ENCODE data around the gene ADGRG3.

ADGRG3 gene

DNA sequence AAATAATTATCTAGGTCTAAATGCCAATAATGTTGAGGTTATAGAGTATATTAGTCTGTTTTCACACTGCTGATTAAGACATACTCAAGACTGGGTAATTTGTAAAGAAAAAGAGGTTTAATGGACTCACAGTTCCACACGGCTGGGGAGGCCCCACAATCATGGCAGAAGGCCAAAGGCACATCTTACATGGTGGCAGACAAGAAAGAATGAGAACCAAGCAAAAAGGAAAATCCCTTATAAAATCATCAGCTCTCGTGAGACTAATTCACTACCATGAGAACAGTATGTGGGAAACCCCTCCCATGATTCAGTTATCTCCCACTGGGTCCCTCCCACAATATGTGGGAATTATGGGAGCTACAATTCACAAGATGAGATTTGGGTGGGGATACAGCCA is 64.6 kb downstream of the ADGRG3 start:
- DNase-seq (ENCODE audit: low read depth, low spot score) = no peak
- Histone ChIP-seq H3K9me3 (ENCODE audit: control insufficient read depth, insufficient read depth, low read length) (no peaks in the 10 kb centered on the region), H3K4me1 (ENCODE audit: control insufficient read depth, insufficient read depth, low read length) (0 out of 2 replicates have a peak, but pooled peaks cover 1% of the 10 kb centered on the region), H3K27me3 (ENCODE audit: control insufficient read depth, insufficient read depth, low read length) (no peaks in the 10 kb centered on the region), H3K27ac (ENCODE audit: low read length) (no peak overlapping the region), H3K4me3 (ENCODE audit: low read length) (no peak overlapping the region), H3K36me3 (ENCODE audit: control insufficient read depth, insufficient read depth, low read length) (peaks cover 2% of the 10 kb centered on the region; the same call in 1 of the 2 replicates)
- WGBS (ENCODE audit: insufficient coverage, insufficient read length) = no CpG with 5 or more reads among the region's 2 CpGs

DNA sequence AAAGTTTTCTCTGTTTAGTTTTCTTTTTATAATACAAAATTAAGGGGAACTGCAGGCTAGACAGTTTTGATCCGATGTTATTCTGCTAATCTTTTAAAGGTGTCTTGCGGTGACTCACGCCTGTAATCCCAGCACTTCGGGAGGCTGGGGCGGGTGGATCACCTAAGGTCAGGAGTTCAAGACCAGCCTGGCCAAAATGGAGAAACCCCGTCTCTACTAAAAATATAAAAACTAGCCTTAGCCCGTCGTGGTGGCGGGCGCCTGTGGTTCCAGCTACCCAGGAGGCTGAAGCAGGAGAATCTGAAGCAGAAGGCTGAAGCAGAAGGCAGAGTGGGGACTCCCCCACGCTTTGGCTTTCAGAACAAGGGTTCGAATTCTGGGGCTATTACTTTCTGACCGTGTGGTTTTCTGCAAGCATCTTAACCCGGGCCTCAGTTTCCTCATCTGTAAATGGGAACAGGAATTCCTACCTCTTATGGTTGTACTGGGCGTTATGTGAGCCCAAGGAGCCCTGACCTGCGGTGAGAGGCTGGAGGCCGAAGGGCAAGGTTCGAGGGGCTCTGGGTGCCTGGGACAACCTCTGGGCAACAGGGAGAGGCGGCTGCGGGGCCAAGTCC is 66.3 kb downstream of the ADGRG3 start:
- no peak for DNase-seq (ENCODE audit: low read depth, low spot score)
- no peaks in the 10 kb centered on the region for H3K9me3 ChIP-seq (ENCODE audit: control insufficient read depth, insufficient read depth, low read length)
- no peaks in the 10 kb centered on the region for H3K27me3 ChIP-seq (ENCODE audit: control insufficient read depth, insufficient read depth, low read length)
- peak overlapping the region; percentile 83 for H3K4me3 ChIP-seq (ENCODE audit: low read length)
- no peak overlapping the region for H3K27ac ChIP-seq (ENCODE audit: low read length)
- H3K36me3 ChIP-seq (ENCODE audit: control insufficient read depth, insufficient read depth, low read length) = peaks cover 2% of the 10 kb centered on the region; the same call in 1 of the 2 replicates
- WGBS (ENCODE audit: insufficient coverage, insufficient read length) = no CpG with 5 or more reads among the region's 20 CpGs
- 0 out of 2 replicates have a peak, but pooled peaks cover 1% of the 10 kb centered on the region for H3K4me1 ChIP-seq (ENCODE audit: control insufficient read depth, insufficient read depth, low read length)

GRCh38 chr16:57734925-57735754 is 67.0 kb downstream of the ADGRG3 start:
- Histone ChIP-seq H3K27ac (ENCODE audit: low read length) (no peak overlapping the region), H3K4me3 (ENCODE audit: low read length) (peak overlapping the region; percentile 83), H3K36me3 (ENCODE audit: control insufficient read depth, insufficient read depth, low read length) (peaks cover 2% of the 10 kb centered on the region; the same call in 1 of the 2 replicates), H3K27me3 (ENCODE audit: control insufficient read depth, insufficient read depth, low read length) (no peaks in the 10 kb centered on the region), H3K4me1 (ENCODE audit: control insufficient read depth, insufficient read depth, low read length) (0 out of 2 replicates have a peak, but pooled peaks cover 1% of the 10 kb centered on the region), H3K9me3 (ENCODE audit: control insufficient read depth, insufficient read depth, low read length) (no peaks in the 10 kb centered on the region)
- no CpG with 5 or more reads among the region's 45 CpGs for WGBS (ENCODE audit: insufficient coverage, insufficient read length)
- peak; percentile 99 for DNase-seq (ENCODE audit: low read depth, low spot score)

GRCh38 chr16:57735755-57736418 is 67.8 kb downstream of the ADGRG3 start, which contains the start of gene KATNB1:
TSS of gene KATNB1 (plus strand) at chr16:57735770. CDS start at chr16:57737244, 1,474 bp downstream.
- Histone ChIP-seq H3K36me3 (ENCODE audit: control insufficient read depth, insufficient read depth, low read length) (peaks cover 2% of the 10 kb centered on the region; the same call in 1 of the 2 replicates), H3K9me3 (ENCODE audit: control insufficient read depth, insufficient read depth, low read length) (no peaks in the 10 kb centered on the region), H3K27me3 (ENCODE audit: control insufficient read depth, insufficient read depth, low read length) (no peaks in the 10 kb centered on the region), H3K27ac (ENCODE audit: low read length) (no peak within 1 kb of the TSS), H3K4me1 (ENCODE audit: control insufficient read depth, insufficient read depth, low read length) (0 out of 2 replicates have a peak, but pooled peaks cover 1% of the 10 kb centered on the region), H3K4me3 (ENCODE audit: low read length) (peak within 1 kb of the TSS; percentile 83)
- WGBS (ENCODE audit: insufficient coverage, insufficient read length) = no CpG with 5 or more reads among the region's 35 CpGs
- no peak for DNase-seq (ENCODE audit: low read depth, low spot score)

- Histone ChIP-seq H3K4me3 (ENCODE audit: low read length) (peak overlapping the region; percentile 82; the same call in 1 of the 2 replicates), H3K4me1 (ENCODE audit: control insufficient read depth, insufficient read depth, low read length) (0 out of 2 replicates have a peak, but pooled peaks cover 1% of the 10 kb centered on the region), H3K36me3 (ENCODE audit: control insufficient read depth, insufficient read depth, low read length) (peaks cover 2% of the 10 kb centered on the region; the same call in 1 of the 2 replicates), H3K27me3 (ENCODE audit: control insufficient read depth, insufficient read depth, low read length) (no peaks in the 10 kb centered on the region), H3K27ac (ENCODE audit: low read length) (no peak overlapping the region), H3K9me3 (ENCODE audit: control insufficient read depth, insufficient read depth, low read length) (no peaks in the 10 kb centered on the region)
- no CpG with 5 or more reads among the region's 23 CpGs for WGBS (ENCODE audit: insufficient coverage, insufficient read length)
- no peak for DNase-seq (ENCODE audit: low read depth, low spot score)
These were observed 68.6 kb downstream of the ADGRG3 start for GRCh38 chr16:57736419-57737351.

GRCh38 chr16:57738844-57739243 is 70.7 kb downstream of the ADGRG3 start:
- Histone ChIP-seq H3K27ac (ENCODE audit: low read length) (no peak overlapping the region), H3K36me3 (ENCODE audit: control insufficient read depth, insufficient read depth, low read length) (peaks cover 2% of the 10 kb centered on the region; the same call in 1 of the 2 replicates), H3K9me3 (ENCODE audit: control insufficient read depth, insufficient read depth, low read length) (no peaks in the 10 kb centered on the region), H3K4me1 (ENCODE audit: control insufficient read depth, insufficient read depth, low read length) (0 out of 2 replicates have a peak, but pooled peaks cover 1% of the 10 kb centered on the region), H3K27me3 (ENCODE audit: control insufficient read depth, insufficient read depth, low read length) (no peaks in the 10 kb centered on the region), H3K4me3 (ENCODE audit: low read length) (no peak overlapping the region)
- no CpG with 5 or more reads among the region's 7 CpGs for WGBS (ENCODE audit: insufficient coverage, insufficient read length)
- no peak for DNase-seq (ENCODE audit: low read depth, low spot score)
